ENCODE data around the gene TSPAN31.

DNA sequence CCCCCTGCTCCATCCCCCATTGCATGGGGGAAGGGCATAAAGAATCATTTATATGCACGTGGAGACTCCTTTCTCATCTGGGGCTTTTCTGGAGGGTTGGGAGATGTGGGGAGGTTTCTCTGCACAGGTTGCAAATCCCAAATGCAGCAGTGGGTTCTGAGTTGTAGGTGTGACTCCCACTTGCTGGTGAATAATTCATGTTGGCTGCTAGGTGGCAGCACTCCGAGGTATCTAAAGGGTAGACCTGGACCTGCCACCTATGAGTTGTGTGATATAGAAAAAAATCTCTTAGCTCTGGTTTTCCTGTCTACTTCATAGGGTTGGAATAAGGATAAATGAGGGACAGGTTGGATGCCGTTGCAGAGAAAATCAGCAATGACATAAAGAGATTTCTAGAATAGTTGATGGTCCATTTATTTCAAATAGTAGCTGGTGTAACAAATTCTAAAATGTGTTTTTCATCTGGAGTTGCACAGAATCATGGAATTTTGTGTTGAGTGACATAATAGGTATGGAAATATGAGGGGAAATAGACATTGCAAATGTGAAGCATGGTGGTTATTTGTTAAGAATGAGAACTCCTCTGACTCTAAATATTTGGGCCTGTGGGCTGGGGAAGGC, 14.6 kb downstream of the TSPAN31 start:
- TF ChIP-seq, protein P1, sequence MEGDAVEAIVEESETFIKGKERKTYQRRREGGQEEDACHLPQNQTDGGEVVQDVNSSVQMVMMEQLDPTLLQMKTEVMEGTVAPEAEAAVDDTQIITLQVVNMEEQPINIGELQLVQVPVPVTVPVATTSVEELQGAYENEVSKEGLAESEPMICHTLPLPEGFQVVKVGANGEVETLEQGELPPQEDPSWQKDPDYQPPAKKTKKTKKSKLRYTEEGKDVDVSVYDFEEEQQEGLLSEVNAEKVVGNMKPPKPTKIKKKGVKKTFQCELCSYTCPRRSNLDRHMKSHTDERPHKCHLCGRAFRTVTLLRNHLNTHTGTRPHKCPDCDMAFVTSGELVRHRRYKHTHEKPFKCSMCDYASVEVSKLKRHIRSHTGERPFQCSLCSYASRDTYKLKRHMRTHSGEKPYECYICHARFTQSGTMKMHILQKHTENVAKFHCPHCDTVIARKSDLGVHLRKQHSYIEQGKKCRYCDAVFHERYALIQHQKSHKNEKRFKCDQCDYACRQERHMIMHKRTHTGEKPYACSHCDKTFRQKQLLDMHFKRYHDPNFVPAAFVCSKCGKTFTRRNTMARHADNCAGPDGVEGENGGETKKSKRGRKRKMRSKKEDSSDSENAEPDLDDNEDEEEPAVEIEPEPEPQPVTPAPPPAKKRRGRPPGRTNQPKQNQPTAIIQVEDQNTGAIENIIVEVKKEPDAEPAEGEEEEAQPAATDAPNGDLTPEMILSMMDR (conservative IDR thresholded peaks at IDR 0.05; ENCODE audit: low read depth in 2 of 2) = peak; percentile 61 to 71
- TF ChIP-seq CREB1 (CRISPR knock-in tag; IDR thresholded peaks at IDR 0.05; ENCODE audit: low read depth) (no peak), POLR2AphosphoS5 (IDR thresholded peaks at IDR 0.05; ENCODE audit: low read depth) (no peak), EZH2 (IDR thresholded peaks at IDR 0.05; ENCODE audit: low read depth, unreplicated experiment) (no peak), EZH2phosphoT487 (IDR thresholded peaks at IDR 0.05; ENCODE audit: unreplicated experiment) (no peak)
- TF ChIP-seq, protein P2, sequence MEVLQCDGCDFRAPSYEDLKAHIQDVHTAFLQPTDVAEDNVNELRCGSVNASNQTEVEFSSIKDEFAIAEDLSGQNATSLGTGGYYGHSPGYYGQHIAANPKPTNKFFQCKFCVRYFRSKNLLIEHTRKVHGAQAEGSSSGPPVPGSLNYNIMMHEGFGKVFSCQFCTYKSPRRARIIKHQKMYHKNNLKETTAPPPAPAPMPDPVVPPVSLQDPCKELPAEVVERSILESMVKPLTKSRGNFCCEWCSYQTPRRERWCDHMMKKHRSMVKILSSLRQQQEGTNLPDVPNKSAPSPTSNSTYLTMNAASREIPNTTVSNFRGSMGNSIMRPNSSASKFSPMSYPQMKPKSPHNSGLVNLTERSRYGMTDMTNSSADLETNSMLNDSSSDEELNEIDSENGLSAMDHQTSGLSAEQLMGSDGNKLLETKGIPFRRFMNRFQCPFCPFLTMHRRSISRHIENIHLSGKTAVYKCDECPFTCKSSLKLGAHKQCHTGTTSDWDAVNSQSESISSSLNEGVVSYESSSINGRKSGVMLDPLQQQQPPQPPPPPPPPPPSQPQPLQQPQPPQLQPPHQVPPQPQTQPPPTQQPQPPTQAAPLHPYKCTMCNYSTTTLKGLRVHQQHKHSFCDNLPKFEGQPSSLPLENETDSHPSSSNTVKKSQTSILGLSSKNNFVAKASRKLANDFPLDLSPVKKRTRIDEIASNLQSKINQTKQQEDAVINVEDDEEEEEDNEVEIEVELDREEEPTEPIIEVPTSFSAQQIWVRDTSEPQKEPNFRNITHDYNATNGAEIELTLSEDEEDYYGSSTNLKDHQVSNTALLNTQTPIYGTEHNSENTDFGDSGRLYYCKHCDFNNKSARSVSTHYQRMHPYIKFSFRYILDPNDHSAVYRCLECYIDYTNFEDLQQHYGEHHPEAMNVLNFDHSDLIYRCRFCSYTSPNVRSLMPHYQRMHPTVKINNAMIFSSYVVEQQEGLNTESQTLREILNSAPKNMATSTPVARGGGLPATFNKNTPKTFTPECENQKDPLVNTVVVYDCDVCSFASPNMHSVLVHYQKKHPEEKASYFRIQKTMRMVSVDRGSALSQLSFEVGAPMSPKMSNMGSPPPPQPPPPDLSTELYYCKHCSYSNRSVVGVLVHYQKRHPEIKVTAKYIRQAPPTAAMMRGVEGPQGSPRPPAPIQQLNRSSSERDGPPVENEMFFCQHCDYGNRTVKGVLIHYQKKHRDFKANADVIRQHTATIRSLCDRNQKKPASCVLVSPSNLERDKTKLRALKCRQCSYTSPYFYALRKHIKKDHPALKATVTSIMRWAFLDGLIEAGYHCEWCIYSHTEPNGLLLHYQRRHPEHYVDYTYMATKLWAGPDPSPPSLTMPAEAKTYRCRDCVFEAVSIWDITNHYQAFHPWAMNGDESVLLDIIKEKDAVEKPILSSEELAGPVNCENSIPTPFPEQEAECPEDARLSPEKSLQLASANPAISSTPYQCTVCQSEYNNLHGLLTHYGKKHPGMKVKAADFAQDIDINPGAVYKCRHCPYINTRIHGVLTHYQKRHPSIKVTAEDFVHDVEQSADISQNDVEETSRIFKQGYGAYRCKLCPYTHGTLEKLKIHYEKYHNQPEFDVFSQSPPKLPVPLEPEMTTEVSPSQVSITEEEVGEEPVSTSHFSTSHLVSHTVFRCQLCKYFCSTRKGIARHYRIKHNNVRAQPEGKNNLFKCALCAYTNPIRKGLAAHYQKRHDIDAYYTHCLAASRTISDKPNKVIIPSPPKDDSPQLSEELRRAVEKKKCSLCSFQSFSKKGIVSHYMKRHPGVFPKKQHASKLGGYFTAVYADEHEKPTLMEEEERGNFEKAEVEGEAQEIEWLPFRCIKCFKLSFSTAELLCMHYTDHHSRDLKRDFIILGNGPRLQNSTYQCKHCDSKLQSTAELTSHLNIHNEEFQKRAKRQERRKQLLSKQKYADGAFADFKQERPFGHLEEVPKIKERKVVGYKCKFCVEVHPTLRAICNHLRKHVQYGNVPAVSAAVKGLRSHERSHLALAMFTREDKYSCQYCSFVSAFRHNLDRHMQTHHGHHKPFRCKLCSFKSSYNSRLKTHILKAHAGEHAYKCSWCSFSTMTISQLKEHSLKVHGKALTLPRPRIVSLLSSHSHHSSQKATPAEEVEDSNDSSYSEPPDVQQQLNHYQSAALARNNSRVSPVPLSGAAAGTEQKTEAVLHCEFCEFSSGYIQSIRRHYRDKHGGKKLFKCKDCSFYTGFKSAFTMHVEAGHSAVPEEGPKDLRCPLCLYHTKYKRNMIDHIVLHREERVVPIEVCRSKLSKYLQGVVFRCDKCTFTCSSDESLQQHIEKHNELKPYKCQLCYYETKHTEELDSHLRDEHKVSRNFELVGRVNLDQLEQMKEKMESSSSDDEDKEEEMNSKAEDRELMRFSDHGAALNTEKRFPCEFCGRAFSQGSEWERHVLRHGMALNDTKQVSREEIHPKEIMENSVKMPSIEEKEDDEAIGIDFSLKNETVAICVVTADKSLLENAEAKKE (CRISPR knock-in tag; IDR thresholded peaks at IDR 0.05) = no peak
- TF ChIP-seq, protein P3, sequence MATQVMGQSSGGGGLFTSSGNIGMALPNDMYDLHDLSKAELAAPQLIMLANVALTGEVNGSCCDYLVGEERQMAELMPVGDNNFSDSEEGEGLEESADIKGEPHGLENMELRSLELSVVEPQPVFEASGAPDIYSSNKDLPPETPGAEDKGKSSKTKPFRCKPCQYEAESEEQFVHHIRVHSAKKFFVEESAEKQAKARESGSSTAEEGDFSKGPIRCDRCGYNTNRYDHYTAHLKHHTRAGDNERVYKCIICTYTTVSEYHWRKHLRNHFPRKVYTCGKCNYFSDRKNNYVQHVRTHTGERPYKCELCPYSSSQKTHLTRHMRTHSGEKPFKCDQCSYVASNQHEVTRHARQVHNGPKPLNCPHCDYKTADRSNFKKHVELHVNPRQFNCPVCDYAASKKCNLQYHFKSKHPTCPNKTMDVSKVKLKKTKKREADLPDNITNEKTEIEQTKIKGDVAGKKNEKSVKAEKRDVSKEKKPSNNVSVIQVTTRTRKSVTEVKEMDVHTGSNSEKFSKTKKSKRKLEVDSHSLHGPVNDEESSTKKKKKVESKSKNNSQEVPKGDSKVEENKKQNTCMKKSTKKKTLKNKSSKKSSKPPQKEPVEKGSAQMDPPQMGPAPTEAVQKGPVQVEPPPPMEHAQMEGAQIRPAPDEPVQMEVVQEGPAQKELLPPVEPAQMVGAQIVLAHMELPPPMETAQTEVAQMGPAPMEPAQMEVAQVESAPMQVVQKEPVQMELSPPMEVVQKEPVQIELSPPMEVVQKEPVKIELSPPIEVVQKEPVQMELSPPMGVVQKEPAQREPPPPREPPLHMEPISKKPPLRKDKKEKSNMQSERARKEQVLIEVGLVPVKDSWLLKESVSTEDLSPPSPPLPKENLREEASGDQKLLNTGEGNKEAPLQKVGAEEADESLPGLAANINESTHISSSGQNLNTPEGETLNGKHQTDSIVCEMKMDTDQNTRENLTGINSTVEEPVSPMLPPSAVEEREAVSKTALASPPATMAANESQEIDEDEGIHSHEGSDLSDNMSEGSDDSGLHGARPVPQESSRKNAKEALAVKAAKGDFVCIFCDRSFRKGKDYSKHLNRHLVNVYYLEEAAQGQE (IDR thresholded peaks at IDR 0.05; ENCODE audit: unreplicated experiment) = peak; percentile 45

Measured in GM23338 (cell line).